PFSK-1 (cell line): Measurements from ENCODE around the gene ATXN7L1.

Experiments
- FOXP2 ChIP-seq: optimal IDR thresholded peaks from 2 replicates; pipeline ENCODE3; 2011; ENCODE audit warnings: borderline replicate concordance, control low read depth, inconsistent platforms; ENCODE audit not compliant: insufficient read depth; ENCODE audit errors: extremely low read length, extremely low read depth
- POLR2AphosphoS5 ChIP-seq: IDR thresholded peaks from 2 replicates; pipeline ENCODE4 v1.6.1; 2012; ENCODE audit warnings: low read depth, mild to moderate bottlenecking, control low read depth, low read length, moderate library complexity
- REST ChIP-seq, 2 experiments: IDR thresholded peaks; 2 replicates each; pipeline versions ENCODE4 v1.6.1 to v1.8.0; 2011 to 2012; ENCODE audit warnings: low read depth in 2 of 2, low read length in 2 of 2, control low read depth in 1 of 2, inconsistent platforms in 1 of 2, mild to moderate bottlenecking in 1 of 2, moderate library complexity in 1 of 2; ENCODE audit not compliant: insufficient read depth in 1 of 2
- SIN3A ChIP-seq: IDR thresholded peaks from 2 replicates; pipeline ENCODE4 v1.6.1; 2012; ENCODE audit warnings: mild to moderate bottlenecking, low read length, moderate library complexity, borderline replicate concordance; ENCODE audit not compliant: insufficient read depth
- TAF1 ChIP-seq: IDR thresholded peaks from 2 replicates; pipeline ENCODE4 v1.6.1; 2012; ENCODE audit warnings: low read length, control low read depth, borderline replicate concordance; ENCODE audit not compliant: insufficient read depth

Gene ATXN7L1

GRCh38 chr7:105721571-105722104, 154.8 kb downstream of the ATXN7L1 start:
- TF ChIP-seq TAF1 (no peak), SIN3A (no peak), REST (IDR thresholded peaks at IDR 0.05; ENCODE audit: insufficient read depth in 1 of 2, low read depth in 2 of 2, low read length in 2 of 2) (no peak), POLR2AphosphoS5 (no peak), FOXP2 (no peak)

GRCh38 chr7:105719919-105720318, 156.5 kb downstream of the ATXN7L1 start:
- TF ChIP-seq FOXP2 (no peak), REST (IDR thresholded peaks at IDR 0.05; ENCODE audit: insufficient read depth in 1 of 2, low read depth in 2 of 2, low read length in 2 of 2) (no peak), SIN3A (no peak), TAF1 (no peak), POLR2AphosphoS5 (no peak)

DNA sequence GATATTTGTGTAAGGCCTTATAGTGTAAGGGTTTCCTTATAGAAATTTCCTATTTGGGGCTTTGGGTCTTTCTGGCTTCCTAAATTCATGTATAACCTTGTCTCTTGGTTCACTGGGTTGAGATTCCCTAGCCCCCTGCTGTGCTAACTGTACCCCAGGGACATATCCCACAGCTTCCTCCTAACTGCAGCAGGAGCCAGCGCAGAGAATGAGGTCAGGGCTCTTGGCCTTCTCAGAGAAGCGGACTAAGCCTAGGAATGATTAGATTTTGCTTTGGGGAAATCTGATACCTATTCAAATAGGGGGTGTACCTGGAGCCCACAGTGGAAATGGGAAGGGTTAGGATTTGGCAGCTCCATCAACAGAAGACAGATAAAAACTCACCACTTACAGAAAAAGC, 157.0 kb downstream of the ATXN7L1 start:
- no peak for TF ChIP-seq FOXP2
- TF ChIP-seq TAF1, result no peak

- TF ChIP-seq POLR2AphosphoS5, result no peak
- TF ChIP-seq REST (IDR thresholded peaks at IDR 0.05; ENCODE audit: insufficient read depth in 1 of 2, low read depth in 2 of 2, low read length in 2 of 2), result no peak
- no peak for TF ChIP-seq SIN3A
- no peak for TF ChIP-seq FOXP2
- TF ChIP-seq TAF1, result no peak
Observed at GRCh38 chr7:105718511-105718925, 157.9 kb downstream of the ATXN7L1 start.

GRCh38 chr7:105715528-105715927, 160.9 kb downstream of the ATXN7L1 start:
- TF ChIP-seq FOXP2 (no peak), REST (IDR thresholded peaks at IDR 0.05; ENCODE audit: insufficient read depth in 1 of 2, low read depth in 2 of 2, low read length in 2 of 2) (no peak), POLR2AphosphoS5 (no peak), TAF1 (no peak), SIN3A (no peak)
